Measurements from ENCODE around the gene YIPF6. TPM values are rescaled to one million over a fixed set of nuclear protein-coding genes. Genes with fewer than 3 reads are reported as not detected.
A peak's percentile ranks its signal among the peaks of the same experiment; 100 is the strongest.

The YIPF6 gene
- total and polyA plus RNA-seq, 9 of the 15 experiments (the other 6 are each of a cell fraction or from before 2014, with no cell fraction given) = 7.7 to 44.2 (median 22.4) TPM

GRCh38 chrX:68498508-68499379, at the start of gene YIPF6 (continued):
- TF ChIP-seq CREM (IDR thresholded peaks at IDR 0.05; ENCODE audit: low read depth) = peak; percentile 98
- peak; percentile 73 for TF ChIP-seq JUND (IDR thresholded peaks at IDR 0.05; ENCODE audit: borderline replicate concordance, low read depth, low read length)
- TF ChIP-seq JUND (tag; IDR thresholded peaks at IDR 0.05; ENCODE audit: borderline replicate concordance, low read depth, low read length) = peak; percentile 40; the same call in 1 of the 3 replicates
- peak; percentile 84 for TF ChIP-seq POLR2AphosphoS5 (IDR thresholded peaks at IDR 0.05; ENCODE audit: control insufficient read depth, insufficient read depth, low read depth, low read length)
- no peak for TF ChIP-seq TRIM25 (IDR thresholded peaks at IDR 0.05; ENCODE audit: borderline replicate concordance)
- peak; percentile 47 to 57; a peak in 2 of 4 replicates for TF ChIP-seq MAZ (CRISPR knock-in tag; conservative IDR thresholded peaks at IDR 0.05 in 1 of 2, IDR thresholded peaks at IDR 0.05 in 1 of 2)
- TF ChIP-seq RREB1 (CRISPR knock-in tag; IDR thresholded peaks at IDR 0.05) = 0 out of 2 replicates have a peak, but pooled peaks have one; percentile 63
- peak; percentile 87 for TF ChIP-seq POLR2B (IDR thresholded peaks at IDR 0.05; ENCODE audit: low read depth, partially characterized antibody)
- peak; percentile 21 for TF ChIP-seq NEUROD1 (IDR thresholded peaks at IDR 0.05; ENCODE audit: borderline replicate concordance, low read depth, low read length, partially characterized antibody)
- TF ChIP-seq EGR1 (conservative IDR thresholded peaks at IDR 0.05) = no peak
- no peak for TF ChIP-seq NR3C1 (CRISPR knock-in tag; IDR thresholded peaks at IDR 0.05)
- peak; percentile 24; the same call in 1 of the 2 replicates for TF ChIP-seq NBN (IDR thresholded peaks at IDR 0.05; ENCODE audit: low read depth)
- TF ChIP-seq ARID4B (CRISPR knock-in tag; IDR thresholded peaks at IDR 0.05) = peak; percentile 66; the same call in 1 of the 2 replicates

All from K562 (cell line).